Stimulated activated naive CD8-positive, alpha-beta T cell treated with anti-CD3 and anti-CD28 coated beads, Interleukin-15, Interleukin-2, amounts not matched to agents 100 U/mL and 50 U/mL, for 24 hours (primary cell): ENCODE measurements around the gene OGFOD2.

Experiments used
- ATAC-seq: fragments of 150-1000 bp; cut with Tn5 transposase; one replicate; pipeline ENCODE4 v1.10.0; 2021
- DNase-seq: peaks from one replicate; pipeline ENCODE4 v3.0.0; 2021

The OGFOD2 gene

DNA sequence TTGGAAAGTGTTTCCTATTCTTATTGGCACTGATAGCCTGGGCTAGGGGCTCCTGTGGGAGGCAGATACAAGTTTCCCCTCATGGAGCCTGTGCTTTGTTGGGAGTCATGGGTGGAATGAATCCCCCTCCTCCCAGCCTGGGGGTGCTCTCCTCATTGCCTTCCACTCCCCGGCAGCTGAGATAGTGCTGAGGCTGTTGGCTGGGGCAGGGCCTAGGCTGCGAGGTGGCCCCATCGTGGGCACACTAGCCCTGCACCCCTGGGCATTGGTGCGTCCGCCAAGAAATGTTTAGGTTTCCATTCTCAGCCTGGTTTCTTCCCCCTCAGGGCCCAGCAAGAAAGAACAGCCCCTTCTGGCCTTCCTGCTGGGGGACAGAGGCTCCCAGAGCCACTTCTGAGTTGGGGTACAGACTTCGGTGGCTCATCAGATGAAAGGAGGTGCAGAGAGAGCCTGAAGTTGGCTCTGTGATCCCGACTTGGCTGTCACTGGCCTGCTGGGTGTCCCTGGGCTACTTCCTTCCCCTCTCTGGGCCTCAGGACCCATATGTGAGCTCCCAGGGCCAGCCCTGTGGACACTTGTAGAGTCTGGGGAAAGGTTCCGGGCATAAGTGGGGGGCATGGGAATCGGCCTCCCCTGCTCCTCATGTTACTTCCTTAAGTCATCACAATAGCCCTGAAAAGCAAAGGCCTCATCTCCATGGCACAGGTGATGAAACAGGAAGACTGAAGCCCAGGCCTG is 2.8 kb downstream of the OGFOD2 start:
- no peak for ATAC-seq
- no peak for DNase-seq

DNA sequence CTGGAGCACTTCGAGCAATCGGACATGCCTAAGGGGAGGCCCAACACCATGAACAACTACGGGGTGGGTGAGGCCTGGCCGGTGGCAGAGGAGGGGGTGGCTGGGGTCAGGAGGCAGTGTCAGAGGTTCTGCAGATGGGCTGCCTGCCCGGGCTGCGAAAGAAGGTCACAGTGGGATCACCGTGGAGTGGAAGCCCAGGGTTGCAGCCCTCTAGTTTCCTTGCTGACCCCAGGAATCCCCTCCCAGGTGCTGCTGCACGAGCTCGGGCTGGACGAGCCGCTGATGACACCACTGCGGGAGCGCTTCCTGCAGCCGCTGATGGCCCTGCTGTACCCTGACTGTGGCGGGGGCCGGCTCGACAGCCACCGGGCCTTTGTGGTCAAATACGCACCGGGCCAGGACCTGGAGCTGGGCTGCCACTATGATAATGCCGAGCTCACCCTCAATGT is 3.5 kb downstream of the OGFOD2 start:
- ATAC-seq: no peak

DNA sequence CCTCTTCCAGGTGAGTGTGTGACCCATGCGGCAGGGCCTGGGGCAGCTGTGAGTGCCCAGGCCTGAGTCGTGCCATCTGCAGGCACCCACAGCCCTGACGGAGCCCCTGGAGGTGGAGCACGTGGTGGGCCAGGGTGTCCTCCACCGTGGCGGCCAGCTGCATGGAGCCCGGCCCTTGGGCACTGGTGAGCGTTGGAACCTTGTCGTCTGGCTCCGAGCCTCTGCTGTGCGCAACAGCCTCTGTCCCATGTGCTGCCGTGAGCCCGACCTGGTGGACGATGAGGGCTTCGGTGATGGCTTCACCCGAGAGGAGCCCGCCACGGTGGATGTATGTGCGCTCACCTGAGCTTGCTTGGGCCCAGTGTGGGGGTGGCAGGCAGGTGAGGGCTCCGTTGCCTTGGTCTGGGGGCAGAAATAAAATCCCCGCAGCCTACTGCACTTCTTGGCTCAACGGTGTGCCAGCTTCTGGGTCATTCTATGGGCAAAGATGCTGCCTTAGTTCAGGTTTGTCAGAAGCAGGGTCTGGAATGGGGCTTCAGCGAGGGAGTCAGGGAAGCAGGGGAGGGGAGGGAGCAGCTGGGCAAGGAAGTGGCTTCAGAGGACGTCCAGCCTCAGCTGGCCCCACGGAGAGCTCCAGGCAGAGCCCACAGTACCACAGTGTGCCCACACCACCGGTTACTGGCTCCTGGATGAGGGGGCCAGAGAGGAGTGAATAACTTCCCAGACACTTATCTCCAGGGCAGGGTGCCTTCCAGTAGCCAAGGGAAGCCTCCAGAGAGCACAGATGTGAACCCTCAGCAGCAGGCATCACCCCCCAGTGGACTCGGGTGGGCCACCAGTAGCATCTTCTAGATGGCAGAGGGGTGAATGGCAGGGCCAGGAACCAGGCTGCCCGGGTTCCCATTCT is 4.2 kb downstream of the OGFOD2 start:
- ATAC-seq (no peak), DNase-seq (no peak)

More for the DNA sequence above, 3.5 kb downstream of the OGFOD2 start:
- DNase-seq: no peak

DNA sequence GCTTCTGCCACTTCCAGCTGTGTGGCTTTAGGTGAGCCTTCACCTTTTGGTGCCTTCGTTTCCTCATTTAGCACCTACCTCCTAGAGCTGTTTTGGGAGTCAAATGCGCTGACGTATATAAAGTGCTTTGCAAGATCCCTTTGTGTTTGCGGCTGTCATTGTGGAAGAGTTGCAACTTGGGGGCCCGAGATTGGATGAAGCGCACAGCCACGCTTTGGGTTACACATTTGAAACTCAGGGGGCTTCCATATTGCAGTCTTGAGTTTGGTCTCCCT is 4.8 kb downstream of the OGFOD2 start:
- DNase-seq: no peak
- ATAC-seq: no peak

DNA sequence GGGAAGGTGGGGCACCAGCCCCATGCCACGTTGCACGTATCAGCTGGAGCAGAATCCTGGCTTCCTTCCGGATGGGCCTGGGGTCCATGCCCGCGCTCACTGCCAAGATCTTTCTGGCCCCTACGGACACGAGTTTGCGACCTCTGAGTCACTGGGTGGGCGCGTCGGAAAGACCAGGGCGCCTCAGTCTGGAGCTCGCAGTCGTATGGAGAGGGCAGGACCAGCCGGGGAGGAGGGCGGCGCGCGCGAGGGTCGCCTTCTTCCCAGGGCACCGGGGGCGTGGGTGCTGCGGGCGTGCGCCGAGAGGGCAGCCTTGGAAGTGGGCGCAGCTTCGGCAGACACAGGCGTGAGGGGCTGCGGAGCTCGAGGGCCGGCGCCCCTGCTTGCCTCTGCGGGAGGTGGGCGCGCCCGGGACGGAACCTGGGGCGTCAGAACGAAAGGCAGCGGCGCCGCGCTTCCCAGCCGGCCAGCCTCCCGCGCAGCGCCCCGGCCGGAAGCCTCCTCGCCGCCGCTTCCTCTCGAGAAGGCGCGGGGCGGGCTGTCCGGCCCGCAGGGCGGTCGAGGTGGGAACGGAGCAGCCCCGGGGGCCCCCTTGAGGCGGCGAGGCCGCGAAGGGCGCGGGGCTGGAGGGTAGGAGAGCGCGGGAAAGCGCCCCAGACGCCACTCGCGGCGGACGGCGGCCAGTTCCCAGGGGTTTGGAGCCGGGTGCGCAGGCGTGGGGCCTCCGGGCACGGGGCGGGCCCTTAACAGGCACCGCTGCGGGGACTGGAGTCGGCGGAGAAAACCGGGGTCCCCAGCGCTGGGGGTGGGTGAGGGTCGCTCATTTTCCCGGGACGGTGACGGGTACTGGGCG is 5.4 kb downstream of the OGFOD2 start, which contains the start of gene ARL6IP4:
TSS of gene ARL6IP4 (plus strand) at position 499 of the 853 bp plus-strand sequence. CDS start 459 bp downstream, outside the sequence.
- ATAC-seq (peak; percentile 71), DNase-seq (peak; percentile 81)

DNA sequence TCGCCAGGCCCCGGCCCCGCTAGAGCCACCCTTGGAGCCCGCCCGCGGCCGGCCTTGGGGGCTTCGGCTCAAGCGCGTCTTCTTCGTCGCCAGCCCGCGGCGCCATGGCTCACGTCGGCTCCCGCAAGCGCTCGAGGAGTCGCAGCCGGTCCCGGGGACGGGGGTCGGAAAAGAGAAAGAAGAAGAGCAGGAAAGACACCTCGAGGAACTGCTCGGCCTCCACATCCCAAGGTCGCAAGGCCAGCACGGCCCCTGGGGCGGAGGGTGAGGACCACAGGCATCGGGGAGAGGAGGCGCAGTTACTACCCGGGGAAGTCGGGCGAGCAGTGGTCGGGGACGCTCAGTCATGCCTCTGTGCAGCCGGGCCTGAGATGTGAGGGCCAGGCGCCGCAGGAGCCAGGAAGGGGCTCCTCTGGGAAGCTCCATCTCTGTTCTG is 6.0 kb downstream of the OGFOD2 start:
- DNase-seq (peak; percentile 42), ATAC-seq (no peak)

DNA sequence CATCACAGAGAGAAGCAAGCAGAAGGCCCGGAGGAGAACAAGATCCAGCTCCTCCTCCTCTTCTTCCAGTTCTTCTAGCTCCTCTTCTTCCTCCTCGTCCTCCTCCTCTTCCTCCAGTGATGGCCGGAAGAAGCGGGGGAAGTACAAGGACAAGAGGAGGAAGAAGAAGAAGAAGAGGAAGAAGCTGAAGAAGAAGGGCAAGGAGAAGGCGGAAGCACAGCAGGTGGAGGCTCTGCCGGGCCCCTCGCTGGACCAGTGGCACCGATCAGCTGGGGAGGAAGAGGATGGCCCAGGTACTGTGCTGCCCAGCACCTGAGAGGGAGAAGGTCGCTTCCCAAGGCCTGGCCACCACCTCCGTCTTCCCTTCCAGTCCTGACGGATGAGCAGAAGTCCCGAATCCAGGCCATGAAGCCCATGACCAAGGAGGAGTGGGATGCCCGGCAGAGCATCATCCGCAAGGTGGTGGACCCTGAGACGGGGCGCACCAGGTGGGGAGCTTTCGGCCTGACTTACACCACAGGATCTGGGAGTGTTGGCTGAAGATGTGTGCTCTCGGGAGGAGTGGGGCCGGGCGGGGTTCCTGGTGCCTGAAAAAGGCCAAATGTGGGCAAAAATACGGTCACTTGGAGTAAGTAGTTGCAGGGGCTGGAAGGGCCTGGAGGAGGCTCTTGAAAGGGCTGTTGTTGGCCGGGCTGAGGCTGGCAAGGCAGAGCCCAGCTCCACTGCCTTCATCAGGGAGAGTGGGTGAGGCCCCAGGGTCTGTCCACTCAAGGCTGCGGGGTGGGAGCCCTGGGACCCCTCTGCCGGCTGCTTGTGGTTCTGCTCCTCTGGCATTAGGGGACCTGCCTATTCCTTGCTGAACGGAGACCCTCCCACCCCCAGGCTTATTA is 6.8 kb downstream of the OGFOD2 start:
- ATAC-seq (no peak), DNase-seq (no peak)

DNA sequence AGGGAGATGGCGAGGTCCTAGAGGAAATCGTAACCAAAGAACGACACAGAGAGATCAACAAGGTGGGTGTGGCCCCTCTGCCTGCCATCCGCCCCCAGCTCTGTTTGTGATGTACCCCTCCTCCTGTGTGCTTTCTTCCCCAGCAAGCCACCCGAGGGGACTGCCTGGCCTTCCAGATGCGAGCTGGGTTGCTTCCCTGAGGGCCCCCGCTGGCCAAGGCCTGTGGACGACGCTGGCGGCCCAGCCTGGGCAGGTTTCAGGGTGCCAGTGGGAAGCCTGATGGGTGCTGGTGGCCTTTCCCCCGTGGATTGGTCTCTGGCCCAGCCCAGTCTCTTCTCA is 7.4 kb downstream of the OGFOD2 start:
- no peak for ATAC-seq
- DNase-seq: no peak

DNA sequence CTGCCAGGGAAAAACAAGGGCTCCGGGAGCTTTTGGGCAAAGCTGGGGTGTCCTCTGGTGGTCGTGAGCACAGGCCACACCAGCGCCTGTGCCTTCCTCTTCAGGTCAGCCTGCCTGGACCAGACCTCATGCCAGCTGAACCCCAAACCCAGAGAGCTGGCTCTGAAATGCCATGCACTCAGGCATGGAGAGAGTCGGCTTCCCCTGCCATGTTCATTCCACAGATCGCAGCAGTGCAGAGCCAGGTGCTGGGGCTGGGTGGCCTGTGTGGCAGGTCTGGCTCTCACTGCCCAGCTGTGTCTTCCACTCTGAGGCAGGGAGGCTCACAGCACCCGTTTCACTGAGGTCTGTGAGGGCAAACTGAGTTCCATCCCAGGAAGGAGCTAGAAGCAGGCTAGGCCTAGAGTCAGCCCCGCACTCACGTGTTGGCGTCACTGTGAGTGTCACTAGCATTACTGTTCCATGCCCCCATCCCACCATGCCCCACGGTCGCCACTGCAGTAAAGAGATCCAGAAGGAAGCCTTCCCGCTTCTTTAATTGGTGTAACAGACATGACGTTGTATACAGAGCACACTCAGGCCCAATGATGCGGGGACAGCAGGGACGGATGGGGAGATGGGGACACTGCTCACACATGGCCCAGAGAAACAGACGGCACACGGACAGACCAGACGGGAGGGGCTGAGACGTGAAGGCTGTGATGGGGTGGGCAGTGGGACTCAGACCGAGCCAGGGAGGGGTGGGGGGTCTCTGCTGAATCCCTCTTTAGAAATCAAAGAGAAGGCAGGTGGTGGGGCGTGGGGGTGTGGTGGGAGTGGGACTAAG is 8.1 kb downstream of the OGFOD2 start:
- DNase-seq (no peak), ATAC-seq (no peak)

DNA sequence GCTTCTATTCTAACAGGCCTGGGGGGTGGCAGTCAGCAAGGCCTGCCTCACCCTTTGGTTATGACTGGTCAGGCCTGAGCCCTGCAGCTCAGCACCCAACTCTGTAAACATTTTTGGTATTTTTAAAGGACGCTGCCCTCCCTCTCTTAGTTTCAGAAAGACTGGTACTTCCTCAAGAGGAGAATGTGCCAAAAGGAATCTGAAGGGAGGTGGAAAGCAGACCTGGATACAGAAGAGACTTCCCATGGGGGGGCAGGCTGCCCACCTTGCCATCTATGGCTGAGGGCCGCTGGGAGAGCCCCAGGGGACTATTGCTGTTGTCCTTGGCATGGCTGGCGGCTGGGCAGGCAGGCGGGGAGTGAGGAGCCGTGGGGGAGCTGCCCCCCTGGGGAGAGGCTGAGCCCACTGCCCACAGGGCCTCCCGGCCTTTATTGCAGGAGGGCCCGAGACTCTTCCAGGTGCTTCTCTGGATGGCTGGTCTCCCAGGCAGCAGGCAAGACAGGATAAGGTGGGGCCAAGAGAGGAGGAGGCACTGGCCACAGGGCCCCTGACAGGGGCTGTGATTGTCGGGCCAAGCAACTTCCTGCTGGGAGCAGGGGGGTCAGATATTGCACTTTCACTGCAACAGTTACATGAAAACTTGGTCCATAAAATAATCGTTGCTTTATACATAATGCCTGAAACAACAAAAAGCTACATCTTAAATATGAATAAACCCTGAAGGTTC is 8.9 kb downstream of the OGFOD2 start:
- ATAC-seq (no peak), DNase-seq (no peak)

DNA sequence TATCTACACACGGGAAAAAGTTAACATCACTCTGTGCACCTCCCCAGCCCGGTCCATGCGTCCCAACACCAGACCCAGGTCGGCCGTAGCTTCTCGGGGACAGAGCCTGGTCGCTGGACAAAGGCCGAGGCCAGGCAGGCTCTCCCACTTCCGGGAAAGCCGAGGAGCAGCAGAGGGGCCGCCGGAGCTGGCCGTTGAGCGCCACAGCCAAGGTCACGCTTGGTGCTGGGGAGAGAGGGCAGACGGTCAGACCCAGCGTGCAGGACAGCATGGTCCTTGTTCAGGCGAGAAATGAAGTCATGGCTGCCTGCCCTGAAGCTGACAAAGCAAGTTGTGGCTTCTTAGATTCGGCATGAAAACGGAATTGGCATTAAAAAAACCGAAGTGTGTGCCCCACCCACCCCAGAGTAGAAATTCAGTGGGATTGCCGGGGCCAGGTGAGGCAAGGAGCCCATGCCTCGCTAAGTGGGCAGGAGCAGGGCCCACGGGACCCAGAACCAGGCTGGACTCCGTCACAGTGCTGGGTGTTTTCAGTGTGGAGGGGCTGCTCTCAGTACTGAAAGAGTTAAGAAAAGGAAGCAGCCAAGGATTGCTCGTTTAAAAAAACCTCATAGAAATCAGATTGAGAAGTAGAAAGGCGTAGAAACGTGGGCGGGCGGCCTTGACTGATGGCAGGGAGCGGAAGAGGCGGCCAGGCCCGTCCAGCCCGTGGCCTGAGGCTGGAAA is 9.7 kb downstream of the OGFOD2 start:
- ATAC-seq (no peak), DNase-seq (no peak)

DNA sequence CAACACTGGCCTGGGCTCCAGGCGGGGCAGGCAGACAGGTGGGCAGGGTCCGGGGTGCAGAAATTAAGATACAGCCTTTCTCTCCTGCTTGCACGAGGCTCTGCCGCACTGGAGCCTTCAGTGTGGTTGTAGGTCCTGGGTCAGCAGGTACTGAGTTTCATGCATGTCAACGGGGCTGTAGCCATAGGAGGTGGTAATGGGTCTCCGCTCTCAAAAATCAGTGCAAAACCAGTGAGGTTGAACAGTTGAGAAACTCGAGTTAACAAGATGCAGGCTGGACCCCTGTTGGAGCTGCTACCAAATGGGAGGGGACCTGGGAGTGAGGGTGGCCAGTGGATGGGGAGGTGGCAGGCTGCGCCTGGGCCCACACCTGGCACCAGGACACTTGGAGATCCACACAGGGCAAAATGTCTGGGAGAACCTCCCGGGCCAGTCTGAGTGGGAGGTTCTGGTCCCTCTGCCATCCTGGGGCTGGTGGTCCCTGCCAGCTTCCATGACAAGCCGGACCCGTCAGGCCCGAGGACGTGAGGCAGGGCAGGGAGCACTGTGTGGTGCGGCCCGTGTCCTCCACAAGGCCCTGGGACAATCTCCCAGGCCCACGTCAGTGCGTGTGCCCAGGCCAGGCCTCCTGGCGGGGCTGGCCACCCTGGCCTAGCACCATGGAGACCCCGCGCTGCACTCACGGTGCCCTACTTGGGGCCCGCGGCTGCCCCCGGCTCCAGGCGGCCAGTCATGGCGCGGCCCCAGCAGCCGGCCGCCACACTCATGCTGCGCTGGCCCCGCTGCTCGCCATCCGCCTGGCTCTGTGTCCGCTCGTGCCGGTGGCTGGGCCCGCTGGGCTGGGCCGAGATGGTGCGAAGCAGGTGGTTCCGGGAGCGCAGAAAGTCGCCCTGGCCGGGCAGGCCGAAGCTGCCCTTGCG is 10.6 kb downstream of the OGFOD2 start:
- DNase-seq: no peak
- no peak for ATAC-seq

DNA sequence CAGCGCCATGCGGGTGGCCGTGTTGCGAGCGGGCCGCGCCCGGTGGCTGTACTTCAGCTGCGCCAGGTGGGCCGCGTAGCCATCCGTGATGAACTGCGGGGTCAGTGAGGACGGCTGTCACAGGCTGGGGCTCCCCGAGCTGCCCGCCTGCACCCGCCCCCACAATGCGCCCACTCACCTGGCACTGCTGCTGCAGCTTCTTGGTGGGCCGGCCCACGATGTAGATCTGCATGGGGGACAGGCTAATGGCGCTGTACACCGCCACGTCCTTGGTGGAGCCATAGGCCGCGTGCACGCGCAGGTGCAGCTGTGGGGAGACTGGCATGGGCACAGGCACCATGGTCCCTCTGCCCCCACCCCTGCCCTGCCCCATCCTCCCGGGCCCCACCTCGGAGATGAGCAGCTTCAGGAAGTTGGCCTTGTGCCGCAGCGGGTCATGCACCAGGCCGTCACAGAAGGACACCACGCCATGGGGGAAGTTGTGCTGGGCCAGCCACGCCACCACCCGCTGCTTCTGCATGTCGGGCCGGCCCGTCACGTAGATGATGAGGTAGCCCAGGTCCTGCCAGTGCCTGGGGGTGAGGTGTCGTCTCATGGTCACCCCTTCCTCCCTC is 11.3 kb downstream of the OGFOD2 start:
- no peak for ATAC-seq
- DNase-seq: no peak

DNA sequence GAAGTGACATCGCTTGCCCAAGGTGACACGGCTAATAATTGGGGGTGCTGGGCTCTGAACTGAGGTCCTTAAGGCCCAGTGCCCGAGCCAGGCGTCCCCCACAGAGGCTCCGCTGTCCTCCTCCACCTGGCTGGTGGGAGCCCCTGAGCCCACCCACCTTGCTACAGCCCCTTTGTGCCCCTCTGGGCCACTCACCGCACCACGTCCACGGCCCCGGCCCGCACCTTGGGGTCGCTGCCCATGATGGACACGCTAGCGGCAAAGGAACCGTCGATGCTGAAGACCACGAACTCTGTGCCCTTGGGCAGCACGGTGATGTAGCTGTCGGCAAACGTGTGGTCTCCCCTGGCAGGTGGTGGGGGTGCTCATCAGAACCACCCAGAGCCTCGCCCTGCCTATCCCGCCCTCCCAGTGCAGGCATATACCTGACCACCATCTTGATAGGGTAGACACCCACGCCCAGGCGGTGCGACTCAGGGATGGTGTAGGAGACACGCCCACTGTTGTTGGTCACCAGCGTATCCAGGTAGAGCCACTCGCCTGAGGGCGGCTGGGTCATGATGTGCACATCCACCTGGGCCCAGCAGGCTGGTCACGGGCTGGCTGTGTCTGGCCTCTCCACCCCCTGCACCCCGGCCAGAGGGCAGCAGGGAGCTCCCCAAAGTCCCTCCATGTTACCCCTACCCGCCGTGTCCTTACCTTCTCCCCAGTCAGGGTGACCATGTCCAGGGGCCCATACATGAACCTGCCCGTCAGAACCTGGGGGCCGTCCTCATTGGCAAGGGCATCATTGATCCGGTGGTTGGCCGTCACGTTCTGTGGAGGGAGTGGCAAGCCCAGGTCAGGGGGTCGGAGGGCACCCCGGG is 12.3 kb downstream of the OGFOD2 start:
- ATAC-seq (no peak), DNase-seq (no peak)

DNA sequence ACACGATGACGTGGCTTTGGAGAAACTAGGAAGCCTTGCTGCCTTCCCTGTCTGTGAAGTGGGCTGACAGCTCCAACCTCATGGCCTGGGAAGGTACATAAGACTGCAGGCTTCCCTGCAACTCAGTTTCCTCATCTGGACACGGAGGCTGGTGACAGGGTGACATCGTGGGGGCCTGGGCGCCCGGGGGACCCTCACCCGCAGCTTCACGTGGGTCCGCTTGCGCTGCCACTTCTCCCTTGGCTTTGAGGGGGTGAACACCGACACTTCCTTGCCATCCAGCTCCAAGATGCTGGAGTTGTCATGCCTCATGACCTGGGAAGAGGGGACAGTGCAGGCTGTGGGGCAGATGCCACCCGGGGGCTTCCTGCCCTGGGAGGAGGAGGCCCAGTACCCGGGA is 13.0 kb downstream of the OGFOD2 start:
- ATAC-seq (no peak), DNase-seq (no peak)

DNA sequence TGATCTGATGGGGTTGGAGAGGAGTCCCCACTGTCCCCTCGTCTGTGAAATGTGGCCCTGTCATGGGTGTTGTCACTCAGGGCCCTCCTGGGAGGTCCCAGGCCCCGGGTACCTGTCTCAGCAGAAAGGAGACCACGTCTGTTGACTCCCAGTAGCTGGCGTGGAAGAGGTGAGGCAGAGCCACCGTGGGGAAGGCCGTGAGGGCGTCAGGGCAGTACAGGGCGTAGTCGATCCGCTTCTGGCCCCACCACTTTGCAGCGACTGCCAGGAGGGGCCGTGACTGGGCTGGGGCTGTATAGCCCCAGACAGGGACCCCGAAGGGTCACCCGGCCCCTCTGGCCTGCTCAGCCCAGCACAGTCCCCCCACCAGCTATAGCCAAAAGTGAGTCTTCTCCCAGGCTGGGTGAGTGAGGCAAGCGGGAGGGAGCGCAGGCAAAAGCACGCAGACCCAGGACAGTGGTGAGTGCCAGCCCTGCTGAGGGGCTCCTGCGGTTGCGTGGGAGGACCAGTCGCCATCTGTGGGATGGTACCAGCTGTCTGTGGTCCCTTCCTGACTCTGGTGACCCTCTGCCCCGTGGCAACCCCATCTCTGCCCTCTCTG is 13.7 kb downstream of the OGFOD2 start:
- DNase-seq: no peak
- no peak for ATAC-seq
